GM12874 (cell line): ENCODE data around the gene DNM3.

ENCODE experiments used
- CTCF ChIP-seq: IDR thresholded peaks from 2 replicates; pipeline ENCODE4 v1.5.1; 2011; ENCODE audit warnings: low read depth, mild to moderate bottlenecking, control low read depth, low read length, moderate library complexity; ENCODE audit not compliant: insufficient read depth

The DNM3 gene

GRCh38 chr1:171940368-171940767 lies 99.1 kb downstream of the DNM3 start:
- no peak for TF ChIP-seq CTCF

GRCh38 chr1:171941920-171942319 lies 100.6 kb downstream of the DNM3 start:
- TF ChIP-seq CTCF: no peak

GRCh38 chr1:171943973-171944561 lies 102.8 kb downstream of the DNM3 start:
- no peak for TF ChIP-seq CTCF

GRCh38 chr1:171948511-171948910 lies 107.2 kb downstream of the DNM3 start:
- no peak for TF ChIP-seq CTCF

- no peak for TF ChIP-seq CTCF
Observed at GRCh38 chr1:171949316-171949715, 108.0 kb downstream of the DNM3 start.

- no peak for TF ChIP-seq CTCF
Observed at GRCh38 chr1:171953835-171954234, 112.5 kb downstream of the DNM3 start.

- no peak for TF ChIP-seq CTCF
Observed at GRCh38 chr1:171954361-171954760, 113.1 kb downstream of the DNM3 start.
